ENCODE results near the gene KIAA1217.

Gene KIAA1217, protein sequence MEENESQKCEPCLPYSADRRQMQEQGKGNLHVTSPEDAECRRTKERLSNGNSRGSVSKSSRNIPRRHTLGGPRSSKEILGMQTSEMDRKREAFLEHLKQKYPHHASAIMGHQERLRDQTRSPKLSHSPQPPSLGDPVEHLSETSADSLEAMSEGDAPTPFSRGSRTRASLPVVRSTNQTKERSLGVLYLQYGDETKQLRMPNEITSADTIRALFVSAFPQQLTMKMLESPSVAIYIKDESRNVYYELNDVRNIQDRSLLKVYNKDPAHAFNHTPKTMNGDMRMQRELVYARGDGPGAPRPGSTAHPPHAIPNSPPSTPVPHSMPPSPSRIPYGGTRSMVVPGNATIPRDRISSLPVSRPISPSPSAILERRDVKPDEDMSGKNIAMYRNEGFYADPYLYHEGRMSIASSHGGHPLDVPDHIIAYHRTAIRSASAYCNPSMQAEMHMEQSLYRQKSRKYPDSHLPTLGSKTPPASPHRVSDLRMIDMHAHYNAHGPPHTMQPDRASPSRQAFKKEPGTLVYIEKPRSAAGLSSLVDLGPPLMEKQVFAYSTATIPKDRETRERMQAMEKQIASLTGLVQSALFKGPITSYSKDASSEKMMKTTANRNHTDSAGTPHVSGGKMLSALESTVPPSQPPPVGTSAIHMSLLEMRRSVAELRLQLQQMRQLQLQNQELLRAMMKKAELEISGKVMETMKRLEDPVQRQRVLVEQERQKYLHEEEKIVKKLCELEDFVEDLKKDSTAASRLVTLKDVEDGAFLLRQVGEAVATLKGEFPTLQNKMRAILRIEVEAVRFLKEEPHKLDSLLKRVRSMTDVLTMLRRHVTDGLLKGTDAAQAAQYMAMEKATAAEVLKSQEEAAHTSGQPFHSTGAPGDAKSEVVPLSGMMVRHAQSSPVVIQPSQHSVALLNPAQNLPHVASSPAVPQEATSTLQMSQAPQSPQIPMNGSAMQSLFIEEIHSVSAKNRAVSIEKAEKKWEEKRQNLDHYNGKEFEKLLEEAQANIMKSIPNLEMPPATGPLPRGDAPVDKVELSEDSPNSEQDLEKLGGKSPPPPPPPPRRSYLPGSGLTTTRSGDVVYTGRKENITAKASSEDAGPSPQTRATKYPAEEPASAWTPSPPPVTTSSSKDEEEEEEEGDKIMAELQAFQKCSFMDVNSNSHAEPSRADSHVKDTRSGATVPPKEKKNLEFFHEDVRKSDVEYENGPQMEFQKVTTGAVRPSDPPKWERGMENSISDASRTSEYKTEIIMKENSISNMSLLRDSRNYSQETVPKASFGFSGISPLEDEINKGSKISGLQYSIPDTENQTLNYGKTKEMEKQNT (N-terminal part only)

GRCh38 chr10:24208661-24209431 is at the start of gene KIAA1217:
KIAA1217 (plus strand) TSS chr10:24209138; CDS start chr10:24209194, 56 bp downstream.
- Histone ChIP-seq H3K27me3 (peaks cover 42% of the 10 kb centered on the region), H3K9me3 (no peaks in the 10 kb centered on the region), H3K4me3 (ENCODE audit: low read depth in 1 of 2, low read length in 1 of 2) (no peak within 1 kb of the TSS), H3K27ac (no peak within 1 kb of the TSS), H3K36me3 (no peaks in the 10 kb centered on the region), H3K4me1 (ENCODE audit: control insufficient read depth in 1 of 2, insufficient read depth in 1 of 2, low read depth in 1 of 2, low read length in 1 of 2) (no peaks in the 10 kb centered on the region)
- TF ChIP-seq CTCF (IDR thresholded peaks at IDR 0.05): no peak

GRCh38 chr10:24162206-24162985 is 46.5 kb upstream of the KIAA1217 start:
- Histone ChIP-seq H3K27me3 (no peaks in the 10 kb centered on the region), H3K4me1 (ENCODE audit: control insufficient read depth in 1 of 2, insufficient read depth in 1 of 2, low read depth in 1 of 2, low read length in 1 of 2) (no peaks in the 10 kb centered on the region), H3K4me3 (ENCODE audit: low read depth in 1 of 2, low read length in 1 of 2) (no peak overlapping the region), H3K9me3 (no peaks in the 10 kb centered on the region), H3K36me3 (no peaks in the 10 kb centered on the region), H3K27ac (no peak overlapping the region)
- TF ChIP-seq CTCF (IDR thresholded peaks at IDR 0.05): no peak

GRCh38 chr10:24163485-24163884 is 45.5 kb upstream of the KIAA1217 start:
- Histone ChIP-seq H3K4me3 (ENCODE audit: low read depth in 1 of 2, low read length in 1 of 2) (no peak overlapping the region), H3K27ac (no peak overlapping the region), H3K36me3 (no peaks in the 10 kb centered on the region), H3K27me3 (no peaks in the 10 kb centered on the region), H3K9me3 (no peaks in the 10 kb centered on the region), H3K4me1 (ENCODE audit: control insufficient read depth in 1 of 2, insufficient read depth in 1 of 2, low read depth in 1 of 2, low read length in 1 of 2) (no peaks in the 10 kb centered on the region)
- no peak for TF ChIP-seq CTCF (IDR thresholded peaks at IDR 0.05)

DNA sequence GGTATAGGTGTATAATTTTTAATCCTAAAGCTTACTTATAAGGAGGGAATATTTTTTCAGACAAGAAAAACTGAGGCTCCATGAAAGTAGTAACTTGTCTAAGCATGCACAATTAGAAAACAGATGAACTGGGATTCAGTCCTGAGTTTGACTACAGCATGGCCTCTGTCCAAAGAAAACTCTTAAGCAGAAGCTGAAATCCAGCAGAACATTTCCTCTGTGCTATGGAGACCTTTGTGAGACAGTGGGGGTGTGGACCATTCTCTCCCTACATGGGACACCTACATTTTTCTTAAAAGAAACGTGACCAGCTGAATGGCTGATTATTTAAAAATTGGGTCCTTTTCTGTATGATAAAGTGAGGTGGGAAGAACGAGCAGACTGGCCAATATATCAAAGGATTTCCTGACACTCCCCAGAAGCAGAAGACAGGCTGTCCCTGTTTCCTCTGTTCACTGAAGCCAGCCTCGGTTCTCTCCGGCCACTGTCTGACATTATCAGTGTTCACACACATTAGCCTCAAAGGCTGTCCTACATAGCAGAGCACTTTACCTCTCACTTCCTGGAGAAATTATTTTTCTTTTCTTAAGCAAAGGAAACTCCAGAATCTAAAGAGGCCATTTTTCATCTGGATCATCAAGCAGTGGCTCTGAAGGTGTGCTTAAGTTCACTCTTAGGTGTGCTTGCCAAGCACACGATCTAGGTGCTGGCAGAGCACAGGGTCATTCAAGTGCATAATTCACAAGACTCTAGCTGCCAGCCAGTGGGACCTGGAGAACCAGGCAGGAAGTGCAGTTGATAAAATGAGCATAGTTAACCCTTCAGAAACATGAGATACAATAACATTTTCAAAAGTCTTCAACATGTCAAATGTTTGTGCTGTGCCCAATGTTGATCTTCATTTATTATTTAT is 40.4 kb upstream of the KIAA1217 start:
- H3K9me3 ChIP-seq: no peaks in the 10 kb centered on the region
- H3K27me3 ChIP-seq: no peaks in the 10 kb centered on the region
- H3K36me3 ChIP-seq: no peaks in the 10 kb centered on the region
- H3K4me1 ChIP-seq (ENCODE audit: control insufficient read depth in 1 of 2, insufficient read depth in 1 of 2, low read depth in 1 of 2, low read length in 1 of 2): no peaks in the 10 kb centered on the region
- no peak overlapping the region for H3K4me3 ChIP-seq (ENCODE audit: low read depth in 1 of 2, low read length in 1 of 2)
- no peak overlapping the region for H3K27ac ChIP-seq
- no peak for TF ChIP-seq CTCF (IDR thresholded peaks at IDR 0.05)
